ENCODE results near the gene NCBP2. TPM values are rescaled to one million over a fixed set of nuclear protein-coding genes. Genes with fewer than 3 reads are reported as not detected.

NCBP2 gene
- total RNA-seq, 1 donor from 2014 or later = 25.8 TPM

DNA sequence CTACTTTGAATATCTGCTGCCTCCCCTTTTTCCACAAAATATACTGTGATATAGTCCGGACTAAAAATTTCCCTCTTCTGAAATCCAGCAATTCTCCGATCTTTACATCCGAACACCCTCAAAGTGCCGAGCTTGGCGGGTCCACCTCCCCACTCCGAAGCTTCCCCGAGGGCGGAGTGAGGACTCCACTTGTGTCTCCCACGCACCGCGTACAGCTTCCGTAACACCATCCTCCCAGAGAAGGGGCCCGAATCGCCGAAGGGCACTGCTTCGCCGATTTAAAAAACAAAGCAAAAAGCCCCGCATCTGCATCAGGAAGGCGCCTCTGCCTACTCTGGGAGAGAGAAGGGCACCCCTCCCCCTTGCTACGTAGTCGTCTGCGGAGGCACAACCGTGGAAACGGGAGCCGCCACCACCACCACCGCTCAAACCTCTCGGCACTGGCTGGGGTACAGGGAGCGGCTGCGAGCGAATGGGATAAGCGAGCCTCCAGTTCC, 551 bp downstream of the NCBP2 start:
- no peak for DNase-seq (ENCODE audit: extremely low spot score in 2 of 2)
- peaks cover 0 to 25% of the 10 kb centered on the region in 2 donors for H3K36me3 ChIP-seq
- H3K27me3 ChIP-seq = no peaks in the 10 kb centered on the region
- H3K9me3 ChIP-seq = no peaks in the 10 kb centered on the region
- H3K4me3 ChIP-seq = peak overlapping the region; percentile 88 to 98
- intact Hi-C loops (cut with DNase I) = no loop called here
- no peak for TF ChIP-seq POLR2A (IDR thresholded peaks at IDR 0.05)
- TF ChIP-seq, protein P1, sequence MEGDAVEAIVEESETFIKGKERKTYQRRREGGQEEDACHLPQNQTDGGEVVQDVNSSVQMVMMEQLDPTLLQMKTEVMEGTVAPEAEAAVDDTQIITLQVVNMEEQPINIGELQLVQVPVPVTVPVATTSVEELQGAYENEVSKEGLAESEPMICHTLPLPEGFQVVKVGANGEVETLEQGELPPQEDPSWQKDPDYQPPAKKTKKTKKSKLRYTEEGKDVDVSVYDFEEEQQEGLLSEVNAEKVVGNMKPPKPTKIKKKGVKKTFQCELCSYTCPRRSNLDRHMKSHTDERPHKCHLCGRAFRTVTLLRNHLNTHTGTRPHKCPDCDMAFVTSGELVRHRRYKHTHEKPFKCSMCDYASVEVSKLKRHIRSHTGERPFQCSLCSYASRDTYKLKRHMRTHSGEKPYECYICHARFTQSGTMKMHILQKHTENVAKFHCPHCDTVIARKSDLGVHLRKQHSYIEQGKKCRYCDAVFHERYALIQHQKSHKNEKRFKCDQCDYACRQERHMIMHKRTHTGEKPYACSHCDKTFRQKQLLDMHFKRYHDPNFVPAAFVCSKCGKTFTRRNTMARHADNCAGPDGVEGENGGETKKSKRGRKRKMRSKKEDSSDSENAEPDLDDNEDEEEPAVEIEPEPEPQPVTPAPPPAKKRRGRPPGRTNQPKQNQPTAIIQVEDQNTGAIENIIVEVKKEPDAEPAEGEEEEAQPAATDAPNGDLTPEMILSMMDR (IDR thresholded peaks at IDR 0.05) = no peak
- TF ChIP-seq POLR2AphosphoS5 (IDR thresholded peaks at IDR 0.05; ENCODE audit: insufficient read depth in 1 of 2, low read depth in 1 of 2) = no peak
- peaks cover 28% of the 10 kb centered on the region for H3K4me1 ChIP-seq
- peak overlapping the region; percentile 84 for H3K27ac ChIP-seq

- TF ChIP-seq POLR2AphosphoS5 (IDR thresholded peaks at IDR 0.05; ENCODE audit: insufficient read depth in 1 of 2, low read depth in 1 of 2) = no peak
- no peak for TF ChIP-seq POLR2A (IDR thresholded peaks at IDR 0.05)
- TF ChIP-seq, protein P1 (IDR thresholded peaks at IDR 0.05) = no peak
- Histone ChIP-seq H3K4me1 (peaks cover 18% of the 10 kb centered on the region), H3K36me3 (peaks cover 0 to 54% of the 10 kb centered on the region in 2 donors), H3K4me3 (no peak overlapping the region), H3K9me3 (no peaks in the 10 kb centered on the region), H3K27ac (no peak overlapping the region), H3K27me3 (no peaks in the 10 kb centered on the region)
- no peak for DNase-seq (ENCODE audit: extremely low spot score in 2 of 2)
- intact Hi-C loops (cut with DNase I) = no loop called here
Measured at GRCh38 chr3:196938576-196938975, 3.8 kb downstream of the NCBP2 start.

- intact Hi-C loops (cut with DNase I) = no loop called here
- H3K27me3 ChIP-seq = no peaks in the 10 kb centered on the region
- peaks cover 0 to 58% of the 10 kb centered on the region in 2 donors for H3K36me3 ChIP-seq
- no peak for DNase-seq (ENCODE audit: extremely low spot score in 2 of 2)
- H3K9me3 ChIP-seq = no peaks in the 10 kb centered on the region
- H3K4me1 ChIP-seq = peaks cover 14% of the 10 kb centered on the region
- no peak for TF ChIP-seq POLR2A (IDR thresholded peaks at IDR 0.05)
- TF ChIP-seq POLR2AphosphoS5 (IDR thresholded peaks at IDR 0.05; ENCODE audit: insufficient read depth in 1 of 2, low read depth in 1 of 2) = no peak
- TF ChIP-seq, protein P1 (IDR thresholded peaks at IDR 0.05) = no peak
- no peak overlapping the region for H3K27ac ChIP-seq
- no peak overlapping the region for H3K4me3 ChIP-seq
Measured at GRCh38 chr3:196938124-196938523, 4.2 kb downstream of the NCBP2 start.

GRCh38 chr3:196936288-196936687, 6.0 kb downstream of the NCBP2 start:
- peaks cover 0 to 74% of the 10 kb centered on the region in 2 donors for H3K36me3 ChIP-seq
- no peak for DNase-seq (ENCODE audit: extremely low spot score in 2 of 2)
- H3K27ac ChIP-seq = no peak overlapping the region
- no peaks in the 10 kb centered on the region for H3K9me3 ChIP-seq
- no peak overlapping the region for H3K4me3 ChIP-seq
- H3K4me1 ChIP-seq = peaks cover 8% of the 10 kb centered on the region
- intact Hi-C loops (cut with DNase I) = no loop called here
- TF ChIP-seq, protein P1 (IDR thresholded peaks at IDR 0.05) = no peak
- no peak for TF ChIP-seq POLR2AphosphoS5 (IDR thresholded peaks at IDR 0.05; ENCODE audit: insufficient read depth in 1 of 2, low read depth in 1 of 2)
- TF ChIP-seq POLR2A (IDR thresholded peaks at IDR 0.05) = no peak
- H3K27me3 ChIP-seq = no peaks in the 10 kb centered on the region

DNA sequence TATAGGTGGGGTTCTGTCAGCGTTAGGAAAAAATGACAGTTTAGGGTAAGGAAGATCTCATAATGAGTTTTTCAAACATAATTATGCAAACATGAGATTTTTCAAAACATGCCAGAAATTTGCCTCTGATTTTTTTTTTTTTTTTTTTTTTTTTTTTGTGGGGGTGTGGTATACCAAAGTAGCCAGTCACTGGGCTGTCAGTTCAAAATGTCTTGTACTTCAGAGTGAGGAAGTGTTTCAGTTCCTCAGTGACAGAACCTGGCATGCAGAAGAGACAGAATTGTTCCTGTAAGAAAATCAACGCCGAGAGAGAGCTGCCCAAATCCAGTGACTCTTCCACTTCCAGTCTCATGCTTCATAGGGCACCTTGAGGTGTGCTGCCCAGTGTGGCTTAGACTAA, 9.7 kb downstream of the NCBP2 start:
- Histone ChIP-seq H3K27ac (no peak overlapping the region), H3K4me1 (no peaks in the 10 kb centered on the region), H3K27me3 (no peaks in the 10 kb centered on the region), H3K36me3 (peaks cover 0 to 79% of the 10 kb centered on the region in 2 donors), H3K4me3 (no peak overlapping the region), H3K9me3 (no peaks in the 10 kb centered on the region)
- intact Hi-C loops (cut with DNase I) = no loop called here
- DNase-seq (ENCODE audit: extremely low spot score in 2 of 2) = no peak
- no peak for TF ChIP-seq POLR2A (IDR thresholded peaks at IDR 0.05)

All from vagina (tissue), 2 donors.